Activated T-cell treated with anti-CD3 and anti-CD28 coated beads, Interleukin-2, amount 50 U/mL, for 24 hours (primary cell): ENCODE data around the gene NCBP3.

Experiments used
- DNase-seq: peaks from one replicate; pipeline ENCODE4 v3.0.0-alpha.2; 2020
- H3K27ac Mint-ChIP-seq: 2 replicates; pipeline ENCODE4 v1.8.0; 2020; ENCODE audit warnings: mild to moderate bottlenecking, mixed read lengths
- H3K27me3 Mint-ChIP-seq: 2 replicates; pipeline ENCODE4 v1.8.0; 2020; ENCODE audit warnings: mixed read lengths
- H3K36me3 Mint-ChIP-seq: 2 replicates; pipeline ENCODE4 v1.8.0; 2020; ENCODE audit warnings: low read depth, mixed read lengths
- H3K4me1 Mint-ChIP-seq: 2 replicates; pipeline ENCODE4 v1.8.0; 2020; ENCODE audit warnings: low read depth, mixed read lengths
- H3K4me3 Mint-ChIP-seq: 2 replicates; pipeline ENCODE4 v1.8.0; 2020; ENCODE audit warnings: mild to moderate bottlenecking, moderate library complexity, mixed read lengths
- H3K9me3 Mint-ChIP-seq: 2 replicates; pipeline ENCODE4 v1.8.0; 2020; ENCODE audit warnings: mixed read lengths

NCBP3 gene

GRCh38 chr17:3815925-3816324 is 30.1 kb downstream of the NCBP3 start:
- no peaks in the 10 kb centered on the region for H3K9me3 Mint-ChIP-seq
- H3K4me1 Mint-ChIP-seq, result no peaks in the 10 kb centered on the region
- H3K27ac Mint-ChIP-seq, result no peak overlapping the region
- no peak for DNase-seq
- no peak overlapping the region for H3K4me3 Mint-ChIP-seq
- H3K27me3 Mint-ChIP-seq, result no peaks in the 10 kb centered on the region
- peaks cover 93% of the 10 kb centered on the region for H3K36me3 Mint-ChIP-seq

- H3K36me3 Mint-ChIP-seq, result peaks cover 93% of the 10 kb centered on the region
Observed at GRCh38 chr17:3815122-3815521, 30.9 kb downstream of the NCBP3 start.

GRCh38 chr17:3814361-3814760 is 31.7 kb downstream of the NCBP3 start:
- H3K9me3 Mint-ChIP-seq, result no peaks in the 10 kb centered on the region
- no peak overlapping the region for H3K4me3 Mint-ChIP-seq
- peaks cover 93% of the 10 kb centered on the region for H3K36me3 Mint-ChIP-seq
- no peaks in the 10 kb centered on the region for H3K4me1 Mint-ChIP-seq
- DNase-seq, result no peak
- H3K27ac Mint-ChIP-seq, result no peak overlapping the region
- no peaks in the 10 kb centered on the region for H3K27me3 Mint-ChIP-seq

More at GRCh38 chr17:3815122-3815521, 30.9 kb downstream of the NCBP3 start:
- DNase-seq, result no peak
- no peak overlapping the region for H3K4me3 Mint-ChIP-seq
- no peaks in the 10 kb centered on the region for H3K9me3 Mint-ChIP-seq
- H3K27me3 Mint-ChIP-seq, result no peaks in the 10 kb centered on the region
- no peaks in the 10 kb centered on the region for H3K4me1 Mint-ChIP-seq
- H3K27ac Mint-ChIP-seq, result no peak overlapping the region

- Mint-ChIP-seq H3K27me3 (no peaks in the 10 kb centered on the region), H3K4me1 (peaks cover 10% of the 10 kb centered on the region), H3K9me3 (no peaks in the 10 kb centered on the region), H3K36me3 (peaks cover 89% of the 10 kb centered on the region), H3K27ac (no peak overlapping the region), H3K4me3 (no peak overlapping the region)
- no peak for DNase-seq
Observed at GRCh38 chr17:3813171-3813570, 32.9 kb downstream of the NCBP3 start.

- Mint-ChIP-seq H3K4me3 (no peak overlapping the region), H3K27ac (peak overlapping the region; percentile 45), H3K27me3 (no peaks in the 10 kb centered on the region), H3K9me3 (no peaks in the 10 kb centered on the region), H3K36me3 (peaks cover 90% of the 10 kb centered on the region), H3K4me1 (peaks cover 11% of the 10 kb centered on the region)
- DNase-seq, result no peak
Observed at GRCh38 chr17:3812771-3813170, 33.3 kb downstream of the NCBP3 start.

- H3K27ac Mint-ChIP-seq, result no peak overlapping the region
- H3K4me3 Mint-ChIP-seq, result no peak overlapping the region
Observed at GRCh38 chr17:3812284-3812683, 33.8 kb downstream of the NCBP3 start.

GRCh38 chr17:3810019-3810418 is 36.0 kb downstream of the NCBP3 start:
- Mint-ChIP-seq H3K4me3 (no peak overlapping the region), H3K27me3 (no peaks in the 10 kb centered on the region), H3K9me3 (no peaks in the 10 kb centered on the region), H3K36me3 (peaks cover 87% of the 10 kb centered on the region), H3K4me1 (peaks cover 18% of the 10 kb centered on the region), H3K27ac (no peak overlapping the region)
- DNase-seq, result no peak

More at GRCh38 chr17:3812284-3812683, 33.8 kb downstream of the NCBP3 start:
- H3K9me3 Mint-ChIP-seq, result no peaks in the 10 kb centered on the region
- DNase-seq, result no peak
- H3K36me3 Mint-ChIP-seq, result peaks cover 92% of the 10 kb centered on the region
- H3K4me1 Mint-ChIP-seq, result peaks cover 11% of the 10 kb centered on the region
- H3K27me3 Mint-ChIP-seq, result no peaks in the 10 kb centered on the region

GRCh38 chr17:3809135-3809534 is 36.9 kb downstream of the NCBP3 start:
- Mint-ChIP-seq H3K27me3 (no peaks in the 10 kb centered on the region), H3K9me3 (no peaks in the 10 kb centered on the region), H3K27ac (no peak overlapping the region), H3K4me3 (no peak overlapping the region), H3K36me3 (peaks cover 78% of the 10 kb centered on the region), H3K4me1 (peaks cover 26% of the 10 kb centered on the region)
- no peak for DNase-seq

GRCh38 chr17:3808701-3809100 is 37.3 kb downstream of the NCBP3 start:
- no peak for DNase-seq
- H3K27me3 Mint-ChIP-seq, result no peaks in the 10 kb centered on the region
- no peaks in the 10 kb centered on the region for H3K9me3 Mint-ChIP-seq
- peaks cover 29% of the 10 kb centered on the region for H3K4me1 Mint-ChIP-seq
- no peak overlapping the region for H3K4me3 Mint-ChIP-seq
- H3K27ac Mint-ChIP-seq, result peak overlapping the region; percentile 28
- peaks cover 74% of the 10 kb centered on the region for H3K36me3 Mint-ChIP-seq

- Mint-ChIP-seq H3K27me3 (no peaks in the 10 kb centered on the region), H3K27ac (no peak overlapping the region), H3K36me3 (peaks cover 64% of the 10 kb centered on the region), H3K9me3 (no peaks in the 10 kb centered on the region), H3K4me1 (peaks cover 37% of the 10 kb centered on the region), H3K4me3 (no peak overlapping the region)
- no peak for DNase-seq
Observed at GRCh38 chr17:3805581-3805980, 40.5 kb downstream of the NCBP3 start.

GRCh38 chr17:3804503-3804931 is 41.5 kb downstream of the NCBP3 start:
- Mint-ChIP-seq H3K4me3 (no peak overlapping the region), H3K27ac (peak overlapping the region; percentile 22), H3K9me3 (no peaks in the 10 kb centered on the region), H3K27me3 (no peaks in the 10 kb centered on the region), H3K4me1 (peaks cover 40% of the 10 kb centered on the region), H3K36me3 (peaks cover 54% of the 10 kb centered on the region)
- DNase-seq, result no peak

GRCh38 chr17:3803308-3803640 is 42.8 kb downstream of the NCBP3 start:
- Mint-ChIP-seq H3K36me3 (peaks cover 48% of the 10 kb centered on the region), H3K27me3 (no peaks in the 10 kb centered on the region), H3K4me1 (peaks cover 37% of the 10 kb centered on the region), H3K27ac (no peak overlapping the region), H3K9me3 (no peaks in the 10 kb centered on the region), H3K4me3 (no peak overlapping the region)
- no peak for DNase-seq

- Mint-ChIP-seq H3K4me1 (peaks cover 39% of the 10 kb centered on the region), H3K4me3 (no peak overlapping the region), H3K27me3 (no peaks in the 10 kb centered on the region), H3K36me3 (peaks cover 42% of the 10 kb centered on the region), H3K27ac (no peak overlapping the region), H3K9me3 (no peaks in the 10 kb centered on the region)
- no peak for DNase-seq
Observed at GRCh38 chr17:3802461-3803307, 43.4 kb downstream of the NCBP3 start.

- no peaks in the 10 kb centered on the region for H3K9me3 Mint-ChIP-seq
- peaks cover 33% of the 10 kb centered on the region for H3K36me3 Mint-ChIP-seq
- H3K27ac Mint-ChIP-seq, result no peak overlapping the region
- DNase-seq, result no peak
- H3K4me1 Mint-ChIP-seq, result peaks cover 44% of the 10 kb centered on the region
- no peak overlapping the region for H3K4me3 Mint-ChIP-seq
- no peaks in the 10 kb centered on the region for H3K27me3 Mint-ChIP-seq
Observed at GRCh38 chr17:3801792-3802191, 44.3 kb downstream of the NCBP3 start.

GRCh38 chr17:3801347-3801746 is 44.7 kb downstream of the NCBP3 start:
- H3K4me3 Mint-ChIP-seq, result no peak overlapping the region

More at GRCh38 chr17:3801347-3801746, 44.7 kb downstream of the NCBP3 start:
- Mint-ChIP-seq H3K9me3 (no peaks in the 10 kb centered on the region), H3K27ac (no peak overlapping the region), H3K36me3 (peaks cover 30% of the 10 kb centered on the region), H3K4me1 (peaks cover 48% of the 10 kb centered on the region), H3K27me3 (no peaks in the 10 kb centered on the region)
- DNase-seq, result no peak
